ENCODE measurements around the gene ZNF213. TPM values are rescaled to one million over a fixed set of nuclear protein-coding genes. Genes with fewer than 3 reads are reported as not detected.

The ZNF213 gene
- total and polyA plus RNA-seq, 2 experiments from 2014 or later = 3.4 to 4.0 TPM

DNA sequence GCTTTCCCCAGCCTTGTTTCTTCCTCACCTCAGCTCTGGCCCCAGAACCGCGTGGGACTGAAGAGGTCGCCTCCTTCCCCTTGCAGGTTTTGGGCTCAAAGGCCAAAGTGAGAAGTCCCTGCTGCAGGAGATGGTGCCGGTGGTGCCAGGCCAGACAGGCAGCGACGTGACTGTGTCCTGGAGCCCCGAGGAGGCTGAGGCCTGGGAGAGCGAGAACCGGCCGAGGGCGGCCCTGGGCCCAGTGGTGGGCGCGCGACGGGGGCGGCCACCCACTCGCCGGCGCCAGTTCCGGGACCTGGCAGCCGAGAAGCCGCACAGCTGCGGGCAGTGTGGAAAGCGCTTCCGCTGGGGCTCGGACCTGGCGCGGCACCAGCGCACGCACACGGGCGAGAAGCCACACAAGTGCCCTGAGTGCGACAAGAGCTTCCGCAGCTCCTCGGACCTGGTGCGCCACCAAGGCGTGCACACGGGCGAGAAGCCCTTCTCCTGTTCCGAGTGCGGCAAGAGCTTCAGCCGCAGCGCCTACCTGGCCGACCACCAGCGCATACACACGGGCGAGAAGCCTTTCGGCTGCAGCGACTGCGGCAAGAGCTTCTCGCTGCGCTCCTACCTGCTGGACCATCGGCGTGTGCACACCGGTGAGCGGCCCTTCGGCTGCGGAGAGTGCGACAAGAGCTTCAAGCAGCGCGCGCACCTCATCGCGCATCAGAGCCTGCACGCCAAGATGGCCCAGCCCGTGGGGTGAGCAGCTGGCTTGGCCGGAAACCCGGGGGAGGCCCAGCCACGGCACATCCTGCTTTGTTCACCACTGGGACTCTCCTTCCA, 6.0 kb downstream of the ZNF213 start:
- Histone ChIP-seq H2AFZ (no peak overlapping the region), H3K9me3 (ENCODE audit: low read depth) (no peaks in the 10 kb centered on the region), H3K36me3 (replicated peaks; ENCODE audit: insufficient read depth, low read depth) (no peaks in the 10 kb centered on the region), H3K27ac (no peak overlapping the region), H3K9me2 (replicated peaks; ENCODE audit: insufficient read depth) (no peaks in the 10 kb centered on the region), H4K20me1 (ENCODE audit: insufficient read depth, poor library complexity, severe bottlenecking) (no peaks in the 10 kb centered on the region), H3K4me2 (no peak overlapping the region), H3K4me3 (no peak overlapping the region), H3K79me2 (peaks cover 12% of the 10 kb centered on the region), H3K27me3 (no peaks in the 10 kb centered on the region), H3K4me1 (ENCODE audit: insufficient read depth) (no peaks in the 10 kb centered on the region)
- WGBS (ENCODE audit: low lambda C conversion rate, missing lambda C conversion rate) = 98% methylated on average over 63 of the region's 69 CpGs
- TF ChIP-seq EZH2 (IDR thresholded peaks at IDR 0.05; ENCODE audit: borderline replicate concordance) (no peak), EZH2phosphoT487 (IDR thresholded peaks at IDR 0.05; ENCODE audit: low read depth, severe bottlenecking, unreplicated experiment) (no peak)
- TF ChIP-seq, protein P1, sequence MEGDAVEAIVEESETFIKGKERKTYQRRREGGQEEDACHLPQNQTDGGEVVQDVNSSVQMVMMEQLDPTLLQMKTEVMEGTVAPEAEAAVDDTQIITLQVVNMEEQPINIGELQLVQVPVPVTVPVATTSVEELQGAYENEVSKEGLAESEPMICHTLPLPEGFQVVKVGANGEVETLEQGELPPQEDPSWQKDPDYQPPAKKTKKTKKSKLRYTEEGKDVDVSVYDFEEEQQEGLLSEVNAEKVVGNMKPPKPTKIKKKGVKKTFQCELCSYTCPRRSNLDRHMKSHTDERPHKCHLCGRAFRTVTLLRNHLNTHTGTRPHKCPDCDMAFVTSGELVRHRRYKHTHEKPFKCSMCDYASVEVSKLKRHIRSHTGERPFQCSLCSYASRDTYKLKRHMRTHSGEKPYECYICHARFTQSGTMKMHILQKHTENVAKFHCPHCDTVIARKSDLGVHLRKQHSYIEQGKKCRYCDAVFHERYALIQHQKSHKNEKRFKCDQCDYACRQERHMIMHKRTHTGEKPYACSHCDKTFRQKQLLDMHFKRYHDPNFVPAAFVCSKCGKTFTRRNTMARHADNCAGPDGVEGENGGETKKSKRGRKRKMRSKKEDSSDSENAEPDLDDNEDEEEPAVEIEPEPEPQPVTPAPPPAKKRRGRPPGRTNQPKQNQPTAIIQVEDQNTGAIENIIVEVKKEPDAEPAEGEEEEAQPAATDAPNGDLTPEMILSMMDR (IDR thresholded peaks at IDR 0.05; ENCODE audit: poor library complexity) = no peak
- no peak for DNase-seq (ENCODE audit: low spot score)

DNA sequence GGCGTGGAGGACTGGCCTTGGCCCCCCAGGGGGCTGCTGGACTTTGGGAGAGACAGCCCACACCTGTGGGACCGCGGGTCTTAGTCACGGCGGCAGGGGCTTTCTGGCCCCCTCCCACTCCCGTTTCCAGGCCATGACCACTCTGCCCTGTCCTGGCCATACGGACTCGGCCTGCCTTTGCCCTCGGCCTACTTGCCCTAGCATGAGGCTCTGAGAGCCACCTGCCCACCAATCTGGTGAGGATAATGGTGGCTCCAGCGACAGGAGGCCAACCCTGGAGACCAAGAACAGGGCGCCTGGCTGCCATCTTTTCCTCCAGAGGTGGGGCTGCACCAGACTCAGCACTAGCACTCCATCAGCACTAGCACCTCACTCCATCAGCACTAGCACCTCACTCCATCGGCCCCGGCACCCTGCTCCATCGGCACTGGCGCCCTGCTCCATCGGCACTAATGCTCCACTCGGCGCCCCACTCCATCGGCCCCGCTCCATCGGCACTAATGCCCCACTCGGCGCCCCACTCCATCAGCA, 7.0 kb downstream of the ZNF213 start:
- Histone ChIP-seq H3K9me3 (ENCODE audit: low read depth) (no peaks in the 10 kb centered on the region), H3K79me2 (peaks cover 2% of the 10 kb centered on the region), H4K20me1 (ENCODE audit: insufficient read depth, poor library complexity, severe bottlenecking) (no peaks in the 10 kb centered on the region), H3K4me2 (no peak overlapping the region), H3K27me3 (no peaks in the 10 kb centered on the region), H2AFZ (no peak overlapping the region), H3K9me2 (replicated peaks; ENCODE audit: insufficient read depth) (no peaks in the 10 kb centered on the region), H3K4me3 (no peak overlapping the region), H3K4me1 (ENCODE audit: insufficient read depth) (no peaks in the 10 kb centered on the region), H3K27ac (no peak overlapping the region), H3K36me3 (replicated peaks; ENCODE audit: insufficient read depth, low read depth) (no peaks in the 10 kb centered on the region)
- 95% methylated on average over 22 of the region's 23 CpGs for WGBS (ENCODE audit: low lambda C conversion rate, missing lambda C conversion rate)
- TF ChIP-seq, protein P1 (IDR thresholded peaks at IDR 0.05; ENCODE audit: poor library complexity) = no peak
- TF ChIP-seq EZH2phosphoT487 (IDR thresholded peaks at IDR 0.05; ENCODE audit: low read depth, severe bottlenecking, unreplicated experiment) (no peak), EZH2 (IDR thresholded peaks at IDR 0.05; ENCODE audit: borderline replicate concordance) (no peak)
- DNase-seq (ENCODE audit: low spot score) = no peak

DNA sequence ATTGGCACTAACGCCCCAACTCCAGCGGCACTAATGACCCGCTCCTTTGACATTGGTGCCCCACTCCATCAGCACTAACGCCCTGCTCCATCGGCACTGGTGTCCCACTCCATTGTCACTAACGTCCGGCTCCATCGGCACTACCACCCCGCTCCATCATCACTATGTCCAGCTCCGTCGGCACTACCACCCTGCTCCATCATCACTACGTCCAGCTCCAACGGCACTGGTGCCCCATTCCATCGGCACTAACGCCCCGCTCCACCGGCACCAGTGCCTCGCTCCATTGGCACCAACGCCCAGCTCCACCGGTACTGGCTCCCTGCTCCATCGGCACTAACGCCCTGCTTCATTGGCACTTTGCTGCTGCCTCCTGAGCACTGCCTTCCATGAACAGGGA, 7.5 kb downstream of the ZNF213 start:
- H3K27ac ChIP-seq = no peak overlapping the region
- WGBS (ENCODE audit: low lambda C conversion rate, missing lambda C conversion rate) = 95% methylated on average over 22 of the region's 22 CpGs
- DNase-seq (ENCODE audit: low spot score) = no peak
- H2AFZ ChIP-seq = no peak overlapping the region
- no peaks in the 10 kb centered on the region for H3K4me1 ChIP-seq (ENCODE audit: insufficient read depth)
- H3K9me3 ChIP-seq (ENCODE audit: low read depth) = no peaks in the 10 kb centered on the region
- H3K79me2 ChIP-seq = no peaks in the 10 kb centered on the region
- H3K4me3 ChIP-seq = no peak overlapping the region
- no peaks in the 10 kb centered on the region for H4K20me1 ChIP-seq (ENCODE audit: insufficient read depth, poor library complexity, severe bottlenecking)
- no peaks in the 10 kb centered on the region for H3K9me2 ChIP-seq (replicated peaks; ENCODE audit: insufficient read depth)
- no peaks in the 10 kb centered on the region for H3K27me3 ChIP-seq
- TF ChIP-seq EZH2 (IDR thresholded peaks at IDR 0.05; ENCODE audit: borderline replicate concordance) (no peak), EZH2phosphoT487 (IDR thresholded peaks at IDR 0.05; ENCODE audit: low read depth, severe bottlenecking, unreplicated experiment) (no peak)
- TF ChIP-seq, protein P1 (IDR thresholded peaks at IDR 0.05; ENCODE audit: poor library complexity) = no peak
- H3K4me2 ChIP-seq = no peak overlapping the region
- H3K36me3 ChIP-seq (replicated peaks; ENCODE audit: insufficient read depth, low read depth) = no peaks in the 10 kb centered on the region
